HG03045 (cell line): ENCODE data around the gene CLEC3A.
"Not testable (repeated sequence)": the region's sequence is repeated elsewhere in the genome, so short reads cannot be mapped to it uniquely, and the experiment has no call there.

Experiments used
- ATAC-seq: cut with Tn5 transposase; IDR thresholded peaks from one replicate; pipeline ENCODE4 v1.9.1; 2021; ENCODE audit warnings: mild to moderate bottlenecking, moderate library complexity; ENCODE audit not compliant: unreplicated experiment

CLEC3A gene

GRCh38 chr16:78022347-78023060 is at the start of gene CLEC3A:
TSS of gene CLEC3A (plus strand) at chr16:78022548. CDS start at chr16:78022627, 79 bp downstream.
- no peak for ATAC-seq

- no peak for ATAC-seq
Observed at GRCh38 chr16:77974883-77975282, 47.5 kb upstream of the CLEC3A start.

- no peak for ATAC-seq
Observed at GRCh38 chr16:77975942-77976341, 46.4 kb upstream of the CLEC3A start.

GRCh38 chr16:77977339-77977738 is 45.0 kb upstream of the CLEC3A start:
- no peak for ATAC-seq

GRCh38 chr16:77985111-77985510 is 37.2 kb upstream of the CLEC3A start:
- ATAC-seq = no peak

GRCh38 chr16:77986011-77986740 is 36.2 kb upstream of the CLEC3A start:
- ATAC-seq = no peak

- no peak for ATAC-seq
Observed at GRCh38 chr16:77987810-77988209, 34.5 kb upstream of the CLEC3A start.

- ATAC-seq = no peak
Observed at GRCh38 chr16:77989846-77990245, 32.5 kb upstream of the CLEC3A start.

GRCh38 chr16:77991701-77992100 is 30.6 kb upstream of the CLEC3A start:
- ATAC-seq = no peak

- not testable (repeated sequence) for ATAC-seq
Observed at GRCh38 chr16:77992381-77992780, 30.0 kb upstream of the CLEC3A start.

- ATAC-seq = no peak
Observed at GRCh38 chr16:77993111-77993985, 29.0 kb upstream of the CLEC3A start.

GRCh38 chr16:77995843-77996455 is 26.4 kb upstream of the CLEC3A start:
- ATAC-seq = no peak

- no peak for ATAC-seq
Observed at GRCh38 chr16:77998350-77999023, 23.9 kb upstream of the CLEC3A start.

- no peak for ATAC-seq
Observed at GRCh38 chr16:78001451-78002025, 20.8 kb upstream of the CLEC3A start.

- ATAC-seq = peak; percentile 97
Observed at GRCh38 chr16:78002915-78003538, 19.3 kb upstream of the CLEC3A start.

- no peak for ATAC-seq
Observed at GRCh38 chr16:78004517-78004916, 17.8 kb upstream of the CLEC3A start.

GRCh38 chr16:78005881-78006280 is 16.5 kb upstream of the CLEC3A start:
- ATAC-seq = no peak

GRCh38 chr16:78007121-78007520 is 15.2 kb upstream of the CLEC3A start:
- no peak for ATAC-seq

- no peak for ATAC-seq
Observed at GRCh38 chr16:78024159-78024558, 1.8 kb downstream of the CLEC3A start.

- ATAC-seq = no peak
Observed at GRCh38 chr16:78025631-78026030, 3.3 kb downstream of the CLEC3A start.
